Ramos (cell line): ENCODE results near the gene CALB2.
"Not testable (repeated sequence)": the region's sequence is repeated elsewhere in the genome, so short reads cannot be mapped to it uniquely, and the experiment has no call there.

ENCODE experiments used
- in situ Hi-C: fragments of 300-500 bp; cut with MboI; formaldehyde crosslinking; loops from one replicate; pipeline ENCODE4 v1.14.3; 2022; ENCODE audit warnings: low sequenced_read_pairs; ENCODE audit not compliant: unreplicated experiment

The CALB2 gene

DNA sequence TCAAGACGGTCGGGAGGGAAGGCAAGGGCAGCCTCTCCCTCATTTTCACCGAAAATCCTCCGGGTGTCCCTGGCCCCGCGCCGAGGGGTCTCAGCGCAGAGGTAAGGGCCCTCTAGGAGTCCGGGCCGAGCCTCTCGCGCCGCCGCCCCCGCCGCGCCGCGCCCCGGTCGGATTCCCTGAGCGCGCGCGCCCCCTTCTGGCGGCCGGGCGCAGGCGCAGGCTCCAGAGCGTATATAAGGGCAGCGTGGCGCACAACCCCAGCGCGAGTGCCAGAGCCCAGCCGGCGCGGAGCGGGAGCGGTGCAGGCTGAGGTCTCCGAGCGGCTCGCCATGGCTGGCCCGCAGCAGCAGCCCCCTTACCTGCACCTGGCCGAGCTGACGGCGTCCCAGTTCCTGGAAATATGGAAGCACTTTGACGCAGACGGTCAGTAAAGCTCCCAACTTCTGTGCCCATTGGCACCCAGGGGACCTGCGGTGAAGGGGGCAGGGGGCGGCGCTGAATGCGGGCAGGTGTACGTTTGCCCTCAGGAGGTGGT lies at the start of gene CALB2:
CALB2 (plus strand) TSS at position 260 of the 535 bp plus-strand sequence; CDS start at position 330, 70 bp downstream.
- in situ Hi-C loops: no loop called here

DNA sequence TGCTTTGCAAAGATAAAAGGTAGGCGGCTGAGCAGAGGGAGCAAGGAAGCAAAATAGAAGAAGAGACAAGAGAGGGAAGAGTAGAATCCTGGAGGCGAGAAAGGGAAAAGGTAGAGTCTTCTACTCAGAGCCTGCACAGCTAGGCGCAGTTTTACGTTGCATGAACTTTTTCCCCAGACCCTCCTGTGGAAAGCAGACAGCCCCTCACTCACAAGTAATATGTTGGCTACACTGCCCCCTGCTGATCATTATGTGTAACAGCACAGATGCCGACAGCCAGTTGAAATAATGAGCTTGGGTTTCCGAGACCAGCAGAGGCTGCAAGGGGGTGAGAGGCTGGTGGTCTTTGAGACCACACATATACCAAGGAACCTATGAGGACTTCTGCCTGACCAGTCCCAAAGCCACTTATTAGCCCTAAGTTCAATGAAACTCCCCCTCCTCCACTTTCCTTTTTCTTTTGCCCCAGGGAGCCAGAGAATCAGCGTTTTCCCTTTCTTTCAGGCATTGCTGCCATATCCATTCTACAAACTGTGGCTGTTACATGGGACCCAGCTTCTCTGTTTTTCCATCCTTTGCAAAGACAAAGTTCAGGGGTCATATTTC lies 46.9 kb upstream of the CALB2 start:
- in situ Hi-C loops: no loop called here

DNA sequence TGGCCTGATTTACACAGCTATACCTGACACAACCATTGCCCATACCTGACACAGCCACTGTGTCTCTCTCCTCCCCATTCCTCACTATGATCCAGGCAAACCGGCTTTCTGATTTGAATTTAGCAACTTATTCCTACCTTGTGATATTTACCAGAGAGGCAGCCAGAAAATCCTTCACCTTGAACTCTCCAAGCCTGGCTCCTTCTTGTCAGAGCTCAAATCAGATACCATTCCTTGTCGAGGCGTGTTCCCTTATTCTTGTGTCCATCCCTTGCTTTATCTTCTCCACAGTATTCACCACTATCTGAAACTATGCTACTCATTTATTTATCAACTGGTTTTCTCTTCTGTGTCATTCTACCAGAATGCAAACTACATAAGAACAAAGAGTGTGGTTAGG lies 44.9 kb upstream of the CALB2 start:
- in situ Hi-C loops: not testable (repeated sequence)

GRCh38 chr16:71315269-71315668 lies 43.3 kb upstream of the CALB2 start:
- in situ Hi-C loops: no loop called here

DNA sequence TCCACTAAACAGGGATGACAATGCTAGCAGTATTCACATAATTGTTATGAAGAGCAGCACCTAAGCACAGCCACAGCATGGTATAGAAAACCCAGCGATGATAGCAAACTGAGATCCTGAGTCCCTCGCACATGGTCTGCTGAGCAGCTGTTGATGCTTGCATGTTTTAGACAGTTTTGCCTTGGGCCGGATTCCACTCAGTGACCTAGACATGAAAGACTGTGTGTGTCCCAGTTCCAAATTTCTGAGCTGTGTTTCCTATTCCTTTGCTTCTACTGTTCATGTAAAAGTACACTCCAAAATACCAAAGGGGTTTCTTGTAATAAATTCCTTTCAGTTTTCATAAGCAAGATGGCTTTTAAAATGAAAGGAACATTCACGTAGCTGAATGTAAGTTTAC lies 38.5 kb upstream of the CALB2 start:
- in situ Hi-C loops: no loop called here

DNA sequence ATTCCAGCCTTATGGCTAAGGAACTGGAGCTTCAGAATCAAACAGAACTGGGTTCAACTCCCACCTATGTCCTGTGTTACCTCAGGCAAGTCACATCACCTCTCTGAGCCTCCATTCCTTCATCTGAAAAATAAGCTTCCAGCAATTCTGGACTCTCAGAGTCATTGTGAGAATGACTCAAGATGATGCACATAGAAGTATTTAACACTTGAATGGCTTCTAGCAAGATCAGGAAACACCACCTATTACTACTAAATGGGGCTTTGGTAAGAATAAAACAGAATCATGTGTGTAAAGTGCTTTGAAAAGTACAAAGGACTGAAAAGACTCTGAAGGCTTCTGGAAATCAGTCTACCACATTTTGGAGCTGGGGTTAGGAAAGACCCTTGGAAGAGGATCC lies 30.8 kb upstream of the CALB2 start:
- in situ Hi-C loops: no loop called here

DNA sequence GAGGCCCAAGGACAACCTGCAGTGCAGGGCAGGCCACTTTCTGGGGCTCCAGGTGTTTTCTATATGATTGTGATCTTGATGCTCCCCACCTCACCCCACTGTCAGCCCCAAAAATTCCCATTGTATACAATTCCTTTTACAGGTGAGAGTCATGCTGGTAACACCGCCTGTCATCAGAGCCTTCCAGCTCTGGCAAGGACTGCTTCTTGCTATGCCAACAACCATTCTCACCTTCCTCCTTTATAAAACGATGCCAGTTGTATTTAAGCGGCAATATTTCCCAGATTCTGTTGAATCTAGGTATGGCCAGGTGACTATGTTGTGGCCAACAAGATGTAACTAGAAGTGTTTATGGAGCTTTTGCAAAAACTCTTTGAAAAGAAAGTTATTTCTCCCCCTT lies 30.4 kb upstream of the CALB2 start:
- in situ Hi-C loops: no loop called here

DNA sequence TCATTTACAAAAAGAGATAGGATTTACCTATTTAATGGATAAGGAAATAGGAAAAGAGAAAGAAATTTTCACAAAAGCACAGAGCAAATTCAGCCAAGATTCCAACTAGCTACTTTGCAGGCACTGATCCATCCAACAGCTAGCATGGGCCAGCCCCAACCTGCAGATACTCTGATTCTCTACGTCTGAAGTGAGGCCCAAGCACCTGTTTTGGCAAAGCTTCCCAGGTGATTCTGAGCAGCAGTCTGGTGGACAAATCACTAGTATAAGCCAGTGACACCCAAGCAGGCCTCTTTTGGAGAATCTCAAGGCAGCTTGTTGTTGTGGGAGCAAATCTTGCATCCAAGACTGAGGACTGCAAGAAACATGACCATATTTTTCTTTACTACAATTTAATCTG lies 20.9 kb upstream of the CALB2 start:
- in situ Hi-C loops: no loop called here

DNA sequence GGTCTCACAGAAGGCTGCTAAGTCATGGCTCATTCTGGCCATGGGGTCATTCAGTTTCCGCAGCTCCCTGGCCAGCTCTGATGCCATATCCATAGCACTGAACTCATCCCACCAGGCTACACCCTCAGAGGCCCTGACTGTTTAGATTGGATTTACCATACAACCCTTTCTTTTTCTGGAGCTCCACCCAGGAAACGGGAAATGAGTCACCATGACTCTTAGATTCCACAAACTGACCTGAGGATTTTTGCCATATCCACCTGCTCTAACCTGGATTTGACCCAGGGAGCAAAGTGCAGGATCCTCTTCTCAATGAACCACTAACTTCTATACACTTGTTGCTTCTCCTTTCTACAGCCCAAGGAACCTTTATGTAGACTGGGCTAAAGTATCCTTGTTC lies 20.3 kb upstream of the CALB2 start:
- in situ Hi-C loops: no loop called here

DNA sequence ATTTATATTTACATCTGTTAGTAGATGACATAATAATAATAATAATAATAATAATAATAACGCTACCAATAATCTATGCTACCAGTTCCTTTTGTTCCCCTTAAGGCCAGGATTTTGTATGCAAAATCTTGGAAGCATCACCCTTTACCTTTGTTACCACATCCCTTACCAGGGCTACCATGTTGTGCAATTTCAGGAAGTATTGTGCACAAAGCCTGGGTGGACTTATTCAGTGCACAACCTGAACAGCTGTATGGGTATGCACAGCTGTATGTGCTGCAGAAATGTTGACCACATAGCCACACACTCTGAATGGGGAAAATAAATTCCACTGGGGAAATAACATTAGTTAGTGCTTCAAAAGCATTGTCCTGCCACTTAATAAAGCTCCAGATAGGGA lies 19.9 kb upstream of the CALB2 start:
- in situ Hi-C loops: no loop called here

- in situ Hi-C loops: no loop called here
Measured at GRCh38 chr16:71339236-71340171, 19.0 kb upstream of the CALB2 start.

GRCh38 chr16:71340406-71340805 lies 18.1 kb upstream of the CALB2 start:
- in situ Hi-C loops: no loop called here

GRCh38 chr16:71341881-71342280 lies 16.6 kb upstream of the CALB2 start:
- in situ Hi-C loops: no loop called here

GRCh38 chr16:71343078-71343477 lies 15.4 kb upstream of the CALB2 start:
- in situ Hi-C loops: no loop called here

DNA sequence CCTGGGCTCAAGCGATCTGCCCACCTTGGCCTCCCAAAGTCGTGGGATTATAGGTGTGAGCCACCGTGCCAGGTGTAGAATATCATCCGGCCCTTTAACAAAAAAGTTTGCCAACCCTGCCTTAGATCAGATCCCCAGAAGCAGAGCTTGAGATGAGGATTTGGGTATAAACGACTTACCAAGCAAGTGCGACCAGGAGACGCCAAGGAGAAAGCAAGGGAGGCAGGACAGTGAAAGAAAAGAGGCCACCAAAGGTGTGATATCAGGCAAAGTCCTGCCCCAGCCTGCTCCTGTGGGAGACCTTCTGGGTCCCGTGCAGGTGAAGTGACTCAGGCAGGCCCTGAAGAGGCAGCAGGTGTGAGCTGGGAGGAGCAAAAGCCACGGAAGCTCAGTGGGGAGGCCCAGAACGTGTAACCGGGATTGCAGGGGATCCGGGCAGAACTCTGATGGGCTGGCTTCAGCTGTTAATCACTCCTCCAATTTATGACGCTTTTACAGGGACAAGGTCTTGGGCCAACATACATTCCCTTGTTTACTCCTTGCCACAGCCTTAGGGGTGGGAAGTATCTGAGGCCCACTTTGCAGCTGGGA lies 14.1 kb upstream of the CALB2 start:
- in situ Hi-C loops: no loop called here

GRCh38 chr16:71345031-71345430 lies 13.5 kb upstream of the CALB2 start:
- in situ Hi-C loops: no loop called here

- in situ Hi-C loops: no loop called here
Measured at GRCh38 chr16:71347146-71347545, 11.4 kb upstream of the CALB2 start.

DNA sequence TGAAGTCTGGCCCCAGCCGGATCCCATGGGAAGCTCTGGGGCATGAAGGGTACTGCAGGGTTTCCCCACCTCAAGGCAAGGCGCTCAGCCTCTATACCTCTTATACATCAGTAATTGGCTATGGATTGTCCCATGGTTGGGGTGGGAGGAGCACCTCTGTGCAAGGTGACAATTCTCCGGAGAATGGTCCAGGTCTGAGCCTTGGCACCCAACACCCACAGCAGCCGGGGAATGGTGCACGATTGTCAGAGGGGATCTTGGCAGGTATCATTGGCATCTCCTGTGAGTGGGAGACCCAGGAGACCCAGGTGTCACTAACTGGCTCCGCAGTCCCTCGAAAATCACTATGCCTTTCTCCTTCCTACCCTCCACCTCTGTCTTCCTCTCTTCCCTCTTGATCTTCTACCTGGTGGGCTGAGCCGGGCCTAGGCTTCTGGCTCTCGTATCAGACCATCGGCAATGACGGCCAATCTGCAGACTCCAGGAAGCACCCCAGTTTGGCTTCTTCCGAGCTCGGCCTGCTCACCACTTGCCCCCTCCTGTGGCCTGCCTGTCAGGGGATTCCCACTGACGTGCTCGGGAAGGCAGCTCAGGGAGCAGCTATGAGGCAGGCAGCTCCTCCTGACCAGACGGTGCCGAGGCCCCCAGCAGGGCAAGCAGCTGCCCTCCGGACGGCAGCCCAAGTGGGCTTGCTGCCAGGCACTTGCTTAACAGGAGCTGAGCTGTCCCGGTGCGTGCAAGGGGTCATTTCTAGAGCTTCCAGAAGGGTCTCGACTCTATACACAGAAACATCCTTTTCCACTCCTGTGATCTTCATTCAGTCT lies 10.0 kb upstream of the CALB2 start:
- in situ Hi-C loops: no loop called here

- in situ Hi-C loops: no loop called here
Measured at GRCh38 chr16:71350821-71351557, 7.5 kb upstream of the CALB2 start.

- in situ Hi-C loops: no loop called here
Measured at GRCh38 chr16:71351558-71351901, 7.0 kb upstream of the CALB2 start.
